COLO668 (cell line): ENCODE results near the gene LSM4.
A peak's percentile ranks its signal among the peaks of the same experiment; 100 is the strongest.

Experiments used
- DNase-seq: peaks from one replicate; lab custom pipeline; 2025; ENCODE audit not compliant: unreplicated experiment; lab: John Stamatoyannopoulos, UW

LSM4 gene

DNA sequence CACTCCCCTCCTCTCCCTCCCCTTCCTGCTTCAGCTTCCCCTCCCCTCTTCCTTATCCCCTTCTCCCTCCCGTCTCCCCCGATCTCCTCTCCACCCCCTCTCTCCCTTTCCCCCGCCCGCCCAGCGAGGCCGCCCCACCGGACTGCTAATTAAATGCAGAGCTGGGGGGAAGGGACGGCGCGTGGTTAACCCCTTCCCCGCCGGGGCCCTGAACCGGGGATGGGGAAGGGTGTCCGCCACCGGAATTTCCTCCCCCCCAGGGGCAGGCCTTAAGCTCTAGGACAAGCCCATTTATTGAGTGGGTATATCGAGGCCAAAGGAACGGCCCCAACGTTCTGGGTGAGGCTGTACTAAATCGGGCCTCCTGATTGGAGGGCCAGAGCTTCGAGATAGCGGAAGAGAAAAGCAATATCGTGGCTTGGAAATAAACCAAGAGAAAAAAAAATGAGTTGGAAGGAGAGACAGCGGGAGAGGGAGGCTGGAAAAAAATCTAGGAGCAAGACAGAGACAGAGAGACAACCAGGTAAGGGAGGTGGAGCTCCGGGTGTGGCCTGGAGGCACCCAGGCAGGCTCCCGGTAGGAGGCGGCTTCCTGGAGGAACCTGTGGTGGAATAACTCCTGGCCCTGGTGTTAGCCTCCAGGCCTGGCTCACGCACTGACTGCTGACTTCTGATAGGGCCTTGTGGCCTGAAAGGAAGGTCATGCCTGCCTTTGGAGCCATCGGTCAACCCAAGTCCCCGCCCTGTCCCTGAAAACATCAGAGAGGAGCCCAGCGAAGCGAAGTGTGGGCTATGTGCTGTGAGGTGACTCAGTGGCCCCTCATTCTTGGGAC lies 29.9 kb downstream of the LSM4 start:
- peak; percentile 8 for DNase-seq

DNA sequence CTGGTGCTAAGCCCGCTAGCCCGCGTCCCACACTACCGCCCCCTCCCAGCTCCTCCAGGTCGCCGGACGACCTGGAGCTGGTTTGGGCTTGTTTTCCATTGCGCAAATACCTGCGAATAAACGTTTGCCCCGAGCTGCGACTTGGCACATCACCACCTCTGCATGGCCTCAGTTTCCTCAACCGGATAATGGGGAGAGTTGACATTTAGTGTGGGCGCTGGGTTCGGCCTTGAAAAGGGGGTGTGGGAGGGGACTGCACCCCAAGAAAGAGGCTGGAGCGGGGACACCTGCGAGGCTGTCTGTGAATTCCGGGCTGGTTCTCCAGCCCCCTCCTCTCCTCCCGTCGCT lies 30.4 kb downstream of the LSM4 start:
- no peak for DNase-seq

DNA sequence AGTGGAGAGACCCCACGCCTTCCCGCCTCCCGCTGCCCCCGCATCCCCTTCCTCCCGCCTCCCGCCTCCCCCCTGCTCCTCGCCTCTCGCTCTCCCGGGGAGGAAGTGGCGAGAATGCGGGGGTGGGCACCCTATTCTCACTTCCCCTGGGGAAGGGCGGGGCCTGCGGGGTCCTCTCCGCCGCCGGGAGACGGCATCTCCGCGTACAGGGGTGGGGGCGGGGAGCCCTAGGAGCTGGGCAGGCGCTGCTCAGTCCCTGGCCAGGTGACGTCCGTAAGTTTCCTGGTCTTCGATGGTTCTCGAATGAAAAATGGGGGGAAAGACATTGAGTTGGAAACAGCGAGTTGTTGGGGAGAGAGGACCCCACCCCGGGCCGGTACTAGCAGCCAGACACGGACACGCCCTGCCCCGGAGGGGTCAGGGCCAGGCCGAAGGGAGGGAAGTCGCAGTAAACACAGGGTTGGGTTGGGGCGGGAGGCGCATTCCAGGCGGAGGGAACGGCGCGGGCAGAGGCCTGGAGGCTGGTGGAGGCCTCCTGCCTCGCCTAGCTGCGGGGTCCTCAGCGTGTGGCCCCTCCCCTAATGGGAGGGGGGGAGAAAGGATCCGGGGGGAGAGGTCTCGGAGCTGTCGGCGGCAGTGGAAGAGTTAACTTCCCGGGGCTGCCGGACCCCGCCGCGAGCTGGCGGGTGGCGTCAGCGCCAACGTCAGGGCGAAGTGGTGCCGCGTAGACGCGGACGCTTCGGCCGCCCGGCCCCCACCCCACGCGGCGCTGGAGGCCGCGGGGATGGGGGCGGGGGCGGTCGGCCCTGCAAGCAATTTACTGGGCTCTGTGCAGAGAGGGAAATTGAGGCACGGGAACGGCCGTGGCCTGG lies 31.1 kb downstream of the LSM4 start:
- DNase-seq, result peak; percentile 51

DNA sequence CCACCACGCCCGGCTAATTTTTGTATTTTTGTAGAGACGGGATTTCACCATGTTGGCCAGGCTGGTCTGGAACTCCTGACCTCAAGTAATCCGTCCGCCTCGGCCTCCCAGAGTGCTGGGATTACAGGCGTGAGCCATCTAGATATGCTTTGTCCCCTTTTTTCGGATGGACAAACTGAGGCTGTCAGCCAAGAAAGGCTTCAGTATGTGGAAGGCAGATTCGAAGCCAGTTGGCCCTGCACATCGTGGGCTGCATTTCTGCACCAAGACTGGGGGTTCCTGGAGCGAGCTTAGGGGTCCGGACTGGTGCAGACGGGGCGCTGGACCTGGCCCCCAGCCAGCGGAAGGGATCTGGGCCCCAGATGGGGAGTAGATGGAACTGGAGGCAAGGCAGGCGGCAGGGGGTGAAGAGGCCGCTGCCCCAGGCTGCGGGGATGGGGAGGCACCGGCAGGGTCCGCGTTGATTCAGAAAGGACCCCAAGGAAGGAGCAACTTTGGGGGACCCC lies 31.8 kb downstream of the LSM4 start:
- DNase-seq, result no peak

DNA sequence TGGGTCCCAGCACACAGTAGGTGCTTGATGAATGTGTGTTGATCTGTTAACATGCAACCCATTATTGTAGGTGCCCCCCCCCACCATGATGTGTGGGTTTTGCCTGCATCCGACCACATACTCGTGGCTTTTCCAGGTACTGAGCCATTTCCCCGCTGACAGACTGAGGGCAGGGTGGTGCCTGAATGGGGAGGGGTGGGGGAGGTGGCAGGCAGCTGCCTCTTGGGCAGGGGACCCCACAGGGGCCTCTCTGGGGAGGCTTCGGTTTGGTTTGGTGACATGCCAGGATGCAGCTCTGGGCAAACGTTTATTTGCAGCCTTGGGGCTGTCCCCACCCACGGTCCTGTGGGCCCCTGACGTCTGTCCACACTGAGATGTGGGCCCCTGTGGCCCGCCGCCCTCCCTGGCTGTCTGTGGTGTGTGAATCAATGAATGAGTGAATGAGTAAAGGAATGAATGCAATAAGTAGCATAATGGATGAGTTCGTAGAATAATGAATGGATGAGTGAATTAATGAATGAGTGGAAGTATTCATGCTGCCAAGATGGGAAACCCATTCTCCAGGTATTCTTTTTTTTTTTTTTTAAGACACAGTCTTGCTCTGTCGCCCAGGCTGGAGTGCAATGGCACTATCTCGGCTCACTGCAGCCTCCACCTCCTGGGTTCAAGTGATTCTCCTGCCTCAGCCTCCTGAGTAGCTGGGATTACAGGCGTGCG lies 32.4 kb downstream of the LSM4 start:
- DNase-seq, result no peak

DNA sequence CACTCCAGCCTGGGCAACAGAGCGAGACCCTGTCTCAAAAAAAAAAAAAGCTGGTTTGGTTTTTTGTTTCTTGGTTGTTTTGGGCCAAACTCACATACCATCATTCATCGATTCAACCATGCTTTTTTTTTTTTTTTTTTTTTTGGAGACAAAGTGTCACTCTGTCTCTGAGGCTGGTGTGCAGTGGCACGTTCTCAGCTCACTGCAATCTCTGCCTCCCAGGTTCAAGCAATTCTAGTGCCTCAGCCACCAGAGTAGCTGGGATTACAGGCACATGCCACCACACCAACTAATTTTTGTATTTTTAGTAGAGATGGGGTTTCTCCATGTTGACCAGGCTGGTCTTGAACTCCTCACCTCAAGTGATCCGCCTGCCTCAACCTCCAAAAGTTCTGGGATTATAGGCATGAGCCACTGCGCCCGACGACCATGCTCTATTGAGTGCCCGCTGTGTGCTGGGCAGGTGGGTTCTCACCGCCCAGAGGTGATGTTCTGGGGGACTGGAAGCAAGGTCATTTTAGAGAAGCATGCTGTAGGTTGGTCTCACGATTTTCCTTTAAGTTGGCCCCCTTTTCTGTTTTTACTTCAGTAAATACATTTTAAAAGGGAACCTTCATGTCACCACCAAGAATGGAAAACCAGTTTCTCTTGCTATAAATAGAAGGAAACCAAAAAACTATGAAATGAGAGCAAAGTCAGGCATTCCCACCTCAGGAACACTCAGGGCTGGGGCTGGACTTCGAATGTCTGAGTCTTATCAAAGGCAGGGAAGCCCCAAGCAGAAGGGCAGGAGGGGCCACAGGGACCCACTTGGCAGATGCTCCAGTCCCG lies 33.2 kb downstream of the LSM4 start:
- DNase-seq, result no peak

DNA sequence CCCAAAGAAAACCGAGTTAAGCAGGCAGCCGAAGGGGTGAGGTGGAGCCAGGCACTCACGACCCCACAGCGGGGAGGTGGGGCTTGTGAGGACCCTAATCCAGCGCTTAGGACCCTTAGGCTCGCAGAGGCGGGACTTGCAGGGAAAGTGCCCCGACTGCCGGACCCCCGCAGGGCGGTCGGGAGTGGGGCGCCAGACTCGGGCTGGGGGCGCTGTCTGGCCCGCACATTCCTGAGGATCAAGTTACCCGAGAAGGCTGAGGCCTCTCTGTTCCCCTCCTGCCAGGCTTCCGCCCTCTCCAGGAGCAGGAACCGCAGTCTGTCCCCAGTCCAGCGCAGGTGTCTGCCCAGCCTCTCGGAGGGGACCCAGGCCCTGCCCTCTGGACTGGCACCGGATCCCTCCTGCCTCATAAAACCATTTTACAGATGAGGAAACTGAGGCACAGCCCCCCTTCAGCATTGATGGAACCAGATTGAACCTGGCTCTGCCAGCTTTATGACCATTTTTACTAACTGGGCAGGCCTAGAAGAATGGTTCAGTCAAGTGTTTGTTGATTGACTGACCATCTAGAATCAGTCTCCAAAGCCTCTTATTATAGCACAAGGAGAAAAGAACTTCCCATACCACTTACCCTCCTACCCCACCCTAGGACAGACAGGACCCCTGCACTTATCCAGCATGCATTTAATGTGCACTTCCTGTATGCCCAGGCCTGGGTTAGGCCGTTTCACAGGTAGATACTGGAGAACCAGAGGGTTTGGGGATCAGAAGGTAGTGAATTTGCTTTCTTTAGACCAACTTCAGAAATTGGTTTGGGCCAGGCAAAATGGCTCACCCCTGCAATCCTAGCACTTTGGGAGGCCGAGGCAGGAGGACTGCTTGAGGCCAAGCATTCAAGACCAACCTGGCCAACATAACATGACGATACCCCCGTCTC lies 34.8 kb downstream of the LSM4 start:
- DNase-seq, result peak; percentile 16

DNA sequence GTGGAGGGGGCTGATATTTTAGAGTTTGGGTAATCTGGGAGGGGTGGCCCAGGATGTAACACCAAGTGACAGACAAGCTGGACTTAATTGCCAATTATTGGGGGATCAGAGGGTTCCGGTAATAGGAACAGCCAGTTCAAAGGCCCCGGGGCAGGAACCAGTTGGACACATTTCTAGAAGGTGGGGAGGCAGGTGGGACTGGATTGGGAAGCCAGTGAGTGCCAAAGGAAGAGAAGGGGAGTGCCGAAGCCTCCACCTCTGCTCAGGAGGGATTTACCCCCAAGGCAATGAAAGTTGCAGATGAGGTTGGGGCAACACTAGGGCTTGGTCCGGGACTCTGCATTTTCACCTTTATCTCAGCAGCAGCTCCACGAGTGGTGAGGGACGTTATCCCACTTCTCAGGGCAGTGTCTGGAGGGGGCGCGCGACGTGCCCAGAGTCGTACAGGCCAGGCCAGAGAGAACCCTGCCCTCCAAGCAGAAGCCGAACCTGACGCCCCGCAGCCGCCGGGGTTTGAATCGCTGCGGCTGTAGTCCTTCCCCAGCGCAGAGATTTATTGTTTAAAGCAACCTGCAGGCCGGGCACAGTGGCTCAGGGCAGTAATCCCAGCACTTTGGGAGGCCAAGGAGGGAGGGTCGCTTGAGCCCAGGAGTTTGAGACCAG lies 35.8 kb downstream of the LSM4 start:
- DNase-seq, result no peak

DNA sequence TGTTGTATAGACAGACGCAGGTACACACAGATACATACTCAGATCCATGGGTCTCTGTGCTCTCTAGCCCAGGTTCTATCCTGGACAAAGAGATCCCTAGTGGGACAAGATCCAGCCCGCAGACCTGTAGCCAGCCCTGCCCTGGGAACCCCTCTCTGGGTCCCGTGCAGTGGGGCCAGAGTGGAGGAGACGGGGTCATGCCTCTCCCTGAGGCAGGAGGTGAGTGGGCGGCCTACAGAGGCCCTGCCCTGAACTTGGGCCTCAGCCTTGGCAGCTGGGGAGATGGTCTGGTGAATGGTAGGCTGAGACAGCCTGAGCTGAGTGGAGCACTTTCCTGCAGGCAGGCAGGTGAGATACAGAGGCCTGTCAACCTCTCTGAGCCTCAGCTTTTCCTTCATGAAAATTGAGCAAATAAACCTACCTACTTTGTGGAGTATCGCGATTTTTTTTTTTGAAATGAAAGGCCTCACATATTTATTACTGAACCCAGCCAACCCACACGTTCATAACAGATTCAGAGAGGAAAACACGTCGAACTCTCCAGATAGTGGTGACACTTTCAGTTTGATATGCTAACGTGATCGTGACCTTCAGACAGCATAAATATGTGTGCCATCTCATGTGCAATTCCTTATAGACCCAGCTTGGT lies 38.0 kb downstream of the LSM4 start:
- DNase-seq, result no peak

DNA sequence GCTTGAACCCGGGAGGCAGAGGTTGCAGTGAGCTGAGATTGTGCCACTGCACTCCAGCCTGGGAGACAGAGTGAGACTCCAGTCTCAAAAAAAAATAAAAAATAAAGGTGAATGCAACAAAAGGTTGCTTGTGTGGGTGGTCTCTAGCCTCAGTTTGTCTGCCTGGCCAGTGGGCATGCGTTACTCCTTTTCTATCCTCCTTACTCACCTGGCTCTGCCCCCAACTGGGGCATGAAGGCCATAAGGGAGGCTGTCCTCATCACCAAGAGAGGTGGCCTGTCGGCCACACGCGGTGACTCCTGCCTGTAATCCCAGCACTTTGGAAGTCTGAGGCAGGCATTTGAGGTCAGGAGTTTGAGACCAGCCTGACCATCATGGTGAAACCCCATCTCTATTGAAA lies 39.5 kb downstream of the LSM4 start:
- DNase-seq, result no peak

DNA sequence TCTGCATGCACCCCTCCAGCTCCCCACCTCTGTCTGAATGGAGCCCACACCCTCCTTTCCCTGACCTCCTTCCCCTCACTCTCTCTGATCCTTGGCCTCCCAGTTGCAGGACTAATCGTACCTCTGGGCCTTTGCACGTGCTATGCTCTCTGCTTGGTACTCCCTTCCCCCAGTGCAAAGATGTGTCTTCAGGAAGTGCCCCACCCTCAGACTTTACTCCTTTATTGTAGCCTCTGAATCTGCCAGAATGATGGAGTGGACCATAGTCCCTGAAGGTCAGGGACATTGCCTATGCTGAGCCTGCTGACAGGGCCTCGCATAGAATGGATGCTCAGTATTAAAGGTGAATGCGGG lies 40.1 kb downstream of the LSM4 start:
- DNase-seq, result no peak

DNA sequence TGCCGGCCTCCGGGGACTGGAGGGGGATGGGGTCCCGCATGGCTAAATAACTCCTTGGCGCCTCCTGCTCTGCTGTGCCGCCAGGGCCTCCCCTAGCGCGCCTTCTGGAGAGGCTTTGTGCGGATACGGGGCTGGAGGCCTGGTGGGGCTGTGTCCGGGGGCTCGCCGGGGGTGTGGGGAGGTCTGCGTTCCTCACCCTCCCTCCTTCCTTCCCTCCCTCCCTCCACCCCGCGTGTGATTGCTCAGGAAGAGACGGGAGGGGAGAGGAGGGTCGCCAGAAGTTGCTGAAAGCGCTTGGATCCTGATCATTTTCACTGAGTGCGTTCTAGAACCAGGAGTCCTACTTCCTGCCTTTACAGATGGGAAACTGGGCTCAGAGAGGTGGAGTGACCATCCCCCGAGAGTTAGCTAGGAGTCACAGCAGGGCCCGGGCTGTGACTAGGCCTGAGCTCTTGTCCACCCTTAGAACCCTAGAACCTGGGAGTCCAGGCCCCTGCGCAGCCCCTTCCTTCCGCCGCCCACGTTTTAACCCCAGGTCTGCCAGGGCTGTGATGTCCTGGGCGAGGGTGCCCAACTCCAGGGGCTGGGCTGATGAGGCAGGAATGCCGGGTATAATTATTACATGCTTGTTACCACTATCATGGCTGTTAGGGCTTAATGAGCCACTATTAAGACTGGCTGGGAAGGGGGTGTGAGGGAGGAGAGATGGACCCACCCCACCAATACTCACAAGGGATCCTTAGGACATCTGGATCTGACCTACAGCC lies 40.7 kb downstream of the LSM4 start:
- DNase-seq, result peak; percentile 56

DNA sequence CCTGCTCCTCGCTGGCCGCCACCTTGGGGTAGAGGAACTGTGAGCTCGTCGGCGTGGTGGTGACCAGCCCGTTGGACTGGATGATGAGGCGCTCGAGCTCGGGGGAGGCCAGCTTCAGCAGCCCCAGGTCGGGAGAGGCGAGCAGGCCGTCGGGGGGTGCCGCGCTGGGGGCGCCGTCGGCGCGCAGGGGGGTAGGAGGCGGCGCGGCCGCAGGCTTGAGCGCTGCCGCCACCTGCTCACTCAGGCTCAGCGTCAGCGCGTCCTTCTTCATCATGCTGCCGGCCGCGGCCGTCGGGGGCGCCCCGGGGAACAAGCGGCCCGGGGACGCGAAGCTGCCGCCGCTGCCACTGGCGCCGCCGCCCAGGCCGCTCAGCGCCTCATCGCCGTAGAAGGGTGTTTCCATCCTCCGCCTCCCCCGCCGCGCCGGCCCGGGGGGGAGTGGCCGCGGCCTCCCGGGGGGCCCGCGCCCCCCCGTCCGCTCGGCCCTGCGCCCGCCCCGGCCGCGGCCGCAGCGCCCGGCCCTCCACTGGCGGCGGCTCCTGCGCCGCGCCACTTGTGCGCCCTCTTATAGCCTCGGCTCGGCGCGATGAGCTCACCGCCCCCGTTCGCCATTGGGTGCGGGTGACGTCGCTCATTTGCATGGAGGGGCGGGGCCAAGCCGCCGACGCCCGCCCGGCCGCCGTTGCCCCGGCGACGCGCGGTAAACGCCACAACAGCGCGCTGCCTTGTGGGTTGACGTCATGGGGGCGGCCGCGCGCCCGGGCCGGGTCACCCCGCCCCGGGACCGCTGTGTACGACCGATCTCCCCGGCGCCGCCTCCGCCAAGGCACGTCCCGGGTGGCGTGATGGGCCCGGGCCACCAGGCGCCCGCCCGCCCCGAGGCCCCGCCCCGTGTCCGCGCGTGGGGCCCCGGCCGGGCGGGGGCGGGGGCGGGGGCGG lies 41.5 kb downstream of the LSM4 start, which contains the start of gene JUND:
TSS of gene JUND (minus strand) at position 541 of the 939 bp plus-strand sequence. CDS start at position 403, 138 bp downstream.
- peak; percentile 98 for DNase-seq

DNA sequence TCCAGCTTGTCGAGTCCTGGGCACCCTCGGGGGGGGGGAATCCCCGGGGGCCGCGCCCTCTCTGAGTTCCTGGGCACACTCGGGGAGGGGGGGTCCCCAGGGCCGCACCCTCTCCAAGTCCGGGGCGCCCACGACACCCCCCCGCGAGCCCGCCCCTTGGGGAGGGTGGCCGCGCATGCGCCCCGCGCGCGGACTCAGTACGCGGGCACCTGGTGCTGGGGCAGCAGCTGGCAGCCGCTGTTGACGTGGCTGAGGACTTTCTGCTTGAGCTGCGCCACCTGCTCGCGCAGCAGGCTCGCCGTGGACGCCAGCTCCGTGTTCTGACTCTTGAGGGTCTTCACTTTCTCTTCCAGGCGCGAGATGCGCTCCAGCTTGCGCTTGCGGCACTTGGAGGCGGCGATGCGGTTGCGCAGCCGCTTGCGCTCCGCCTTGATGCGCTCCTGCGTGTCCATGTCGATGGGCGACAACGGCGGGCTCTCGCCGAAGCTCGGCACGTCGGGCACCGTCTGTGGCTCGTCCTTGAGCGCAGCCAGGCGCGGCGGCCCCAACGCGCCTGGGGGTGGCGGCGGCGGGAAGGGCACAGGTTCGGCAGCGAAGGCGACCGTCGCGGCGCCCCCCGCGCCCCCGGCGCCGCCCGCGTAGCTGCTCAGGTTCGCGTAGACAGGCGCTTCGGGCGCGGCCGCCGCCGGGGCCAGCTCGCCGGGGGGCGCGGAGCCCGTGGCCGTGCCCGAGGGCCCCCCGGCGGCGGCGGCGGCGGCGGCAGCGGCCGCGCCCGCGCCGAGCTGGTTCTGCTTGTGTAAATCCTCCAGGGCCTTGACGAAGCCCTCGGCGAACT lies 42.4 kb downstream of the LSM4 start:
- DNase-seq, result peak; percentile 91

DNA sequence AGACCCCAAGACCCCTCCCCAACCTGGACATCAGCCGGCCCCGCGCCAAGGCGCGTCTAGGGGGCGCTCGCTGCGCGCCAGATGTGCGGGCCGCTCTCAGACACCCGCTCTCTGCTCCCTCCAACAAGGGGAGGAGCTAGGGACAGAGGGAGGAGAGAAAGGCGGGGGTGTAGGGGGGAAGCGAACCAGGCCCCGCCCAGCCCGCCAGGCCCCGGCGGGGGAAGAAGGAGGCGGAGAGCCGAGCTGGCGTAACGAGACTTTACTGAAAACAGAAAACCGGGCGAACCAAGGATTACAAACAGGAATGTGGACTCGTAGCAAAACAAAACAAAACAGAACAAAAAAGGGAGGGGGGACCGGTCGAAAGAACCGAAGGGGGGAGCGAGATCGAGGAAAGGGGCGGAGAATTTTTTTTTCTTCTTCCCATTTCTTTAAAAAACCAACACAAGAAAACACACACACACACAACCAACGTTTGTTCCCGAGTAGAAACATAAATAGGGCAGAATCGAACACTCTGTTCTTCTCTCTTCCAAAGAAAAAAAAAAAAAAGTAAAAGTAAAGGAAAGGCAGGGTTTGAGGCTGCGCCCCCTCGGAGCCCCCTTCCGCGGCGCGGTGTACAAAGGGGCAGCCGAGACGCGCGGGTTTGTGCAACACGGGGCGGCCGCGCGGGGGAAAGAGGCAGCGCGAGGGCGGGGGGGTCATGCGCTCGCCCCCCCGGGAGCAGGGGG lies 43.2 kb downstream of the LSM4 start:
- DNase-seq, result peak; percentile 94
